Measurements from ENCODE around the gene COPS7A.

- no peak for TF ChIP-seq CTCF (conservative IDR thresholded peaks at IDR 0.05)
- no peak for TF ChIP-seq EZH2 (IDR thresholded peaks at IDR 0.05; ENCODE audit: low read depth)
These were observed 22.1 kb downstream of the COPS7A start for GRCh38 chr12:6745741-6746525.
